ENCODE results near the gene CTNNA2.

DNA sequence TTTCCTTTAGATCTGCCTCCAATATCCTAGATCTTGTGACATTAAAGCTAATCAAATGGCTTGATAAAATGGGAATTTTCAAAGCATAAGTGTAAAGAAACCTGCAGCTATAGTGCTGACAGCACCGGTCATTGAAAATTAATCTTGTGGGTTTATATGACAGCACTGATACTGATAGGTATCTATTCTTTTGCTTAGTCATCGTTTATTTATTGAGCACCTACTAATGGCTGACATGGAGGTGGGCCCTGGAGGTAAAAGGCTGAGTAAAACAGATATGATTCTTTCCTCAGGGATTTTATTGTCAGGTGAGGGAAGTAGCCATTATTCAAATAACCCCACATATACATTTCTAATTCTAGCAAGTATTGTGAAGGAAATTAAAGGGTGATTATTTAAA is 509.2 kb downstream of the CTNNA2 start:
- TF ChIP-seq TCF12 (IDR thresholded peaks at IDR 0.05; ENCODE audit: low read depth, low read length) (no peak), CBX5 (IDR thresholded peaks at IDR 0.05; ENCODE audit: low read depth, low read length) (no peak), POLR2A (IDR thresholded peaks at IDR 0.05; ENCODE audit: control extremely low read depth in 1 of 2, low read depth in 2 of 2, low read length in 2 of 2) (no peak), FOSL1 (IDR thresholded peaks at IDR 0.05; ENCODE audit: insufficient read depth, low read depth, low read length) (no peak), CHD2 (IDR thresholded peaks at IDR 0.05; ENCODE audit: low read length) (no peak), CREB1 (IDR thresholded peaks at IDR 0.05) (no peak), POLR2AphosphoS5 (IDR thresholded peaks at IDR 0.05; ENCODE audit: low read depth, low read length) (no peak), EZH2 (IDR thresholded peaks at IDR 0.05; ENCODE audit: low read depth, low read length, severe bottlenecking) (no peak)
- TF ChIP-seq, protein P1, sequence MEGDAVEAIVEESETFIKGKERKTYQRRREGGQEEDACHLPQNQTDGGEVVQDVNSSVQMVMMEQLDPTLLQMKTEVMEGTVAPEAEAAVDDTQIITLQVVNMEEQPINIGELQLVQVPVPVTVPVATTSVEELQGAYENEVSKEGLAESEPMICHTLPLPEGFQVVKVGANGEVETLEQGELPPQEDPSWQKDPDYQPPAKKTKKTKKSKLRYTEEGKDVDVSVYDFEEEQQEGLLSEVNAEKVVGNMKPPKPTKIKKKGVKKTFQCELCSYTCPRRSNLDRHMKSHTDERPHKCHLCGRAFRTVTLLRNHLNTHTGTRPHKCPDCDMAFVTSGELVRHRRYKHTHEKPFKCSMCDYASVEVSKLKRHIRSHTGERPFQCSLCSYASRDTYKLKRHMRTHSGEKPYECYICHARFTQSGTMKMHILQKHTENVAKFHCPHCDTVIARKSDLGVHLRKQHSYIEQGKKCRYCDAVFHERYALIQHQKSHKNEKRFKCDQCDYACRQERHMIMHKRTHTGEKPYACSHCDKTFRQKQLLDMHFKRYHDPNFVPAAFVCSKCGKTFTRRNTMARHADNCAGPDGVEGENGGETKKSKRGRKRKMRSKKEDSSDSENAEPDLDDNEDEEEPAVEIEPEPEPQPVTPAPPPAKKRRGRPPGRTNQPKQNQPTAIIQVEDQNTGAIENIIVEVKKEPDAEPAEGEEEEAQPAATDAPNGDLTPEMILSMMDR (IDR thresholded peaks at IDR 0.05; ENCODE audit: control extremely low read depth in 1 of 3, insufficient read depth in 1 of 3, low read depth in 1 of 3, low read length in 3 of 3) = no peak
- TF ChIP-seq, protein P2, sequence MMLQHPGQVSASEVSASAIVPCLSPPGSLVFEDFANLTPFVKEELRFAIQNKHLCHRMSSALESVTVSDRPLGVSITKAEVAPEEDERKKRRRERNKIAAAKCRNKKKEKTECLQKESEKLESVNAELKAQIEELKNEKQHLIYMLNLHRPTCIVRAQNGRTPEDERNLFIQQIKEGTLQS (IDR thresholded peaks at IDR 0.05; ENCODE audit: insufficient read depth, low read depth, low read length) = no peak
- TF ChIP-seq, protein P3, sequence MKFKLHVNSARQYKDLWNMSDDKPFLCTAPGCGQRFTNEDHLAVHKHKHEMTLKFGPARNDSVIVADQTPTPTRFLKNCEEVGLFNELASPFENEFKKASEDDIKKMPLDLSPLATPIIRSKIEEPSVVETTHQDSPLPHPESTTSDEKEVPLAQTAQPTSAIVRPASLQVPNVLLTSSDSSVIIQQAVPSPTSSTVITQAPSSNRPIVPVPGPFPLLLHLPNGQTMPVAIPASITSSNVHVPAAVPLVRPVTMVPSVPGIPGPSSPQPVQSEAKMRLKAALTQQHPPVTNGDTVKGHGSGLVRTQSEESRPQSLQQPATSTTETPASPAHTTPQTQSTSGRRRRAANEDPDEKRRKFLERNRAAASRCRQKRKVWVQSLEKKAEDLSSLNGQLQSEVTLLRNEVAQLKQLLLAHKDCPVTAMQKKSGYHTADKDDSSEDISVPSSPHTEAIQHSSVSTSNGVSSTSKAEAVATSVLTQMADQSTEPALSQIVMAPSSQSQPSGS (IDR thresholded peaks at IDR 0.05; ENCODE audit: low read length) = no peak
- TF ChIP-seq, protein P4, sequence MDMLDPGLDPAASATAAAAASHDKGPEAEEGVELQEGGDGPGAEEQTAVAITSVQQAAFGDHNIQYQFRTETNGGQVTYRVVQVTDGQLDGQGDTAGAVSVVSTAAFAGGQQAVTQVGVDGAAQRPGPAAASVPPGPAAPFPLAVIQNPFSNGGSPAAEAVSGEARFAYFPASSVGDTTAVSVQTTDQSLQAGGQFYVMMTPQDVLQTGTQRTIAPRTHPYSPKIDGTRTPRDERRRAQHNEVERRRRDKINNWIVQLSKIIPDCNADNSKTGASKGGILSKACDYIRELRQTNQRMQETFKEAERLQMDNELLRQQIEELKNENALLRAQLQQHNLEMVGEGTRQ (IDR thresholded peaks at IDR 0.05; ENCODE audit: low read length) = no peak

Data from H1 (cell line).